IPS DF 19.7 (cell line): ENCODE results near the gene LRRC4.

Experiments used
- DNase-seq: peaks from one replicate; pipeline ENCODE4 v3.0.0-alpha.2; 2013; ENCODE audit warnings: low read depth, low spot score

The LRRC4 gene

GRCh38 chr7:128059143-128059988 is 28.1 kb upstream of the LRRC4 start:
- DNase-seq = no peak

- DNase-seq = no peak
Measured at GRCh38 chr7:128057909-128058308, 26.7 kb upstream of the LRRC4 start.

DNA sequence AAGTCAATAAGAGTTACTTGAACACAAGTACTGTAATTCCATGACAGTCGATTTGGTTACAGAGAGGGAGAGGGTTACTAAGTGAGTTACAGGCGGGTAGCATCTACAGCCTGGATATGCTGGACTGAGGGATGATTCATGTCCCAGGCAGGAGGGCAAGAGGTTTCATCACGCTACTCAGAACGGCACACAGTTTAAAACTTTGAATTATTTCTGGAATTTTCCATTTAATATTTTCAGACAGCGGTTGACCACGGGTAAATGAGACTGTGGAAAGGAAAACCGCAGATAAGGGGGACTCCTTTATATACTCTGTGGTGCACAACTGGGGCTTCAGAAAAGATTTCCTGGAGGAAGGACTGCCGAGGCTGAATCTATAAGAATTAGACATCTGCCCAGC is 25.7 kb upstream of the LRRC4 start:
- no peak for DNase-seq

DNA sequence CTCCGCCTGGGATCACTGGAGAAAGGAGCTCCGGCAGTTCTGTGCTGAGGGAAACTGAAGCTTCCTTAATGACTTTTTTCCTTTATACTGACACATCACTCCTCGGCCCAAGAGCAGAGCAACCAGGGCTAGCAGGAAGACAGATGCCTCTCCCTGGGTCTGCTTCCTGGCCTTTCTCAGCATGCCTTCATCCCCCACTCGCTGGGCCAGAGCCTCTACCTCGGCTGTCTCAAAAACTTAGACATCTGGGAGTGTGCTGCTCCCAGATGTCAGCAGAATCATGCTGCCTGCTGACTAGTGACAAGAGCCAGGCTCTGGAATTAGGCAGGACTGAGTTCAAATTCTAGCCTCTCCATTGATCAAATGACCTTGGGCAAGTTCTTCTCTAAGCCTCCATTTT is 24.4 kb upstream of the LRRC4 start:
- DNase-seq = no peak

DNA sequence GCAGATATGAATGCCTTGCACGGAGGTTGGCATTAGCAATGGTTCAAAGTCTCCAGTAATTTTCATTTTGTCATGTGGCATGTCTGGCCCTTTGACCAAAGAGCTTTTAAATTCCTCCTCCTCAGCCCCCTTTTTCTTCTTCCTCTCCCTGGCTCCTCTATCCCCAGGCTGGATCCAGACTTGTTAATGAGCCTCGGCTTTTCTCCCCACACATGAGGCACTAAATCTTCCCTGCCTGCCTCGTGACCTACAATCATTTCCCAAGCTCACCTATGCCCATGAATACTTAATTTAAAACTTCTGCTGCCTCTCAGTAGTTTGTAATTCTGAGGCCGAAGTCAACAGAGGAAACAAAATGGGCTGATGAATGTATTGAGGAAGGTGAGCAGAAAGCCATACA is 23.3 kb upstream of the LRRC4 start:
- no peak for DNase-seq

DNA sequence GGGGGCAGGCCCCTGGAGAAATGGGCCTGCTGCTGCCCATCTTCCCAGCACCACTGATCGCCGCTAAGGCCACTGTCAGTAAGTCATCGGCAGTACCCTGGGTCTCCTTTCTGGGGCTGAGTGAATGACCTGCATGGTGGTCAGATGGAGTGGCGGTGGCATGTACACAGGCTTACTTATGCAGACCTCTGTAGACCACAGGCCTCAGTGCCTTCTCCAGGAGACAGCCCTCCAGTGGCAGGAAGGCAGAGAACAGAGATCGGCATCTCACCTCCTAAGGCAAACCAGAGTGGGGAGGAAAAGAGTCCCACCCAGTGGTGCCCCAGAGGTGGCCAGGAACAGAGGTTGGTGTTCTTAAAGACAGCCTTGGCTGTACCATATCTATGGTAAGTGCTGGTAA is 22.8 kb upstream of the LRRC4 start:
- no peak for DNase-seq

DNA sequence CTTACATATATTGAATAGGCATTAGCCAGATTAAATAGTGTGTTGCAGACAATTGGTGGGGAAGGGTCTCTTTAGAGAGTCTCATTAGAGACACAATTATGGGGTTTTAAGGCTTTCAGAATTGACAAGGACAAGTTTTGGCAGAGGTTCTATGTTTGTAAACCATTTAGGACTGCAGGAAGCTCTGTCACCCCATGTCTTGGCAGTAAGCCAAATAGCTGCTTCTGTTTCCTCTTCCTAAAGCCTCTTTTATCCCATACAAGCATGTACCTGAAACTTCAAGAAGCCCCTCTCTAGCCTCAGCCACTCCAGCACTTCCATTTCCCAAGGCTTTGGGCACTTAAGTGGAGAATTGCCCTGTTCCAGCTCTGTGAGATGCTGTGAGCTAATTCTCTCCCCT is 21.8 kb upstream of the LRRC4 start:
- DNase-seq = no peak

GRCh38 chr7:128052404-128052803 is 21.2 kb upstream of the LRRC4 start:
- no peak for DNase-seq

- DNase-seq = no peak
Measured at GRCh38 chr7:128045766-128046165, 14.5 kb upstream of the LRRC4 start.

DNA sequence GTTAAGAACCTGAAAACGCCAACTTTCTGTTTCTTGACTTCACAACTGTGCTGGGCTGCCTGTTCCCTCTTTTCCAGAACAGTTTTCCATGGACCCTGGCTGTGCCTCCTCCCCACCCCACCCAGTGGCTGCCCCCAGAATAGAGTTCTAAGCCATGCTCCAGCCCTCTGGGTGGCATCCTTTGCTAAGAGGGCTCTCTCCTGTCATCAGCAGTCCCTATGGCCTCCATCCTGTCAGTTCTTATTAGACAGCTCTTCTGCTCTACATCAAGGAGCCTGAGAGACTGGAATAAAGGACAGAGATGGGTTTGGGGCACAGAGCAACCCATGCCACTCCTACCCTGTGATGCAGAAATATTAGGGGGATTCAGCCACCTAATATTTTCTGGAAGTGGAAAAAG is 13.9 kb upstream of the LRRC4 start:
- no peak for DNase-seq

GRCh38 chr7:128044064-128044463 is 12.8 kb upstream of the LRRC4 start:
- no peak for DNase-seq

- no peak for DNase-seq
Measured at GRCh38 chr7:128042012-128042411, 10.8 kb upstream of the LRRC4 start.

DNA sequence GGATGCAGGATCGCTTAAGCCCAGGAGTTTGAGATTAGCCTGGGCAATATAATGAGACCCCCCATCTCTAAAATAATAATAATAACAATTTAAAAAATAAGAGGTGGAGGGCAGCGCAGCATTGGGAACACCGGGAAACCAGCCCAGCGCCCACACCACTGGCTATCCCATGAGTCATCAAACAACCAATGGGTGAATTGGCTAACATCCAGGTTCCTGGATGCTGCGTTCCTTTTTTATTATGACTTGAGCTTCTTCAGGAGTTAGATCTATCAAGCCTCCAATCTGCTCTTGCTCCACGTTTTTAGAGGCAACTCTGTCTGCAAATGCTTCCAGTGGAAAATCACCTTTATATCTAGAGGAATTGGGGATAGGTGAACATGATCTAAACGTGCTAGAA is 10.0 kb upstream of the LRRC4 start:
- no peak for DNase-seq

DNA sequence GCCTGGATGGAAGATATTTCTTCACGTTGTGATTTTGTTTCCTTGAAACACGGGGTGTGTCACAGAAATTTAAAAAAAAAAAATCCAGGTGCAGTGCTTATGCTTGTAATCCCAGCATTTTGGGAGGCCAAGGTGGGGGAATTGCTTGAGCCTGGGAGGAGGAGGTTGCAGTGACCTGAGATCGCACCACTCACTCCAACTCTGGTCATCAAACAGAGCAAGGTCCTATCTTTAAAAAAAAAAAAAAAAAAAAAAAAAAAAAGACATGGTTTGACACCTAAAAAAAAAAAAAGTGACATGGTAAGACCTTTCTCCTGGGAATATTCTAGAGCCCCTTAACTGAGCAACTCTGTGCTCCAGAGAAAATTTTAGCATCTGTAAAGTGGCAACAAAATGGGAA is 9.0 kb upstream of the LRRC4 start:
- DNase-seq = no peak

DNA sequence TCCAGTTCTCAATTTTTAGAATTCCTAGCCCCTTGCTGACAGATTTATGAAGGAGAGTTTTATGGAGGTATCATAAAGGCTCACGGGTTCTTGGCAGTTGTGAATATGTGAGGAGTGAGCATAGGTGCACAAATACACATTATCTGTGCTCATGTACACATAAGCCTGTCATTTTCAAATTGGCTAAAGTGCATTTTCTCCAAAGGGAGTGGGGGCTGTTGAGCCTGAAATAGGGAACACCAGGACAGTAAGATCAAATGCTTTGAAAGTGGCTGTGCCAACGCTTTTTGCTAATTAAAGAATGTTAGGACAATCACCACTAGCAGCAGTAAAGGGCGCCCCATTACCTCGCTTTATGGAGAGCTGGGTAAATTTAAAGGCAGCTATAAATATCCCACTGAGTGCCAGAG is 8.3 kb upstream of the LRRC4 start:
- no peak for DNase-seq

DNA sequence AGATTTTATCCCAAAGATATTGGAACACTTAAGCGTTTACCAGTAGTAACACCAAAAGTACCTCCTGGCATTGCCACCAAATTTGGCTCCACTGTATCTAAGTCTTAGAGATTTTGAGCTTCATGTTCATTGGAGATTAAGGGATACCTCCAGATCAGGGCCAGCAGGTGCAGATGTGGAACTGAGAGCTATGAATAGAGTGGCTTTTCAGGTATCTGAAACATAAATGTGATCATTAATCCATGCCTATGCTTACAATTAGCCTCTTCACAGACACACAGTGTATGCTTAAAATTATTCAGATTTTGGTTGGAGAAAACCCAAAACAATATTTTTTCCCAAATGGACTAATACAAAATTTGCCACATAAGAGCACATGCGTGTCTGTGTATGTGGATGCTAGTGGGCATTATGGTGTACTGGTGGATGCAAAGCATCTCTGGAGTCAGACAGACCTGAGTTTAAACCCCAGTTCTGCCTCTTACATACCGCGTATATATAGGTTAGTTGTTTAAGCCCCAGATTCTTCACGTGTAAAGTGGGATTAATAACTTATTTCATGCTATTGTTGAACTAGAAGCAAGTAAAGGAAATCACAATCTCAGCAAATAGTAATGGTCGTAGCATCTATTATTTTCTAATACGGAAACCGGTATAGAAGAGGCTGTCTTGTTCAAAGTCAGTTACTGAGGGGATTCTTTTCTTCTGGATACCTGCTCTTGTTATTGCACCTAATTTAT is 6.8 kb upstream of the LRRC4 start:
- DNase-seq = no peak

DNA sequence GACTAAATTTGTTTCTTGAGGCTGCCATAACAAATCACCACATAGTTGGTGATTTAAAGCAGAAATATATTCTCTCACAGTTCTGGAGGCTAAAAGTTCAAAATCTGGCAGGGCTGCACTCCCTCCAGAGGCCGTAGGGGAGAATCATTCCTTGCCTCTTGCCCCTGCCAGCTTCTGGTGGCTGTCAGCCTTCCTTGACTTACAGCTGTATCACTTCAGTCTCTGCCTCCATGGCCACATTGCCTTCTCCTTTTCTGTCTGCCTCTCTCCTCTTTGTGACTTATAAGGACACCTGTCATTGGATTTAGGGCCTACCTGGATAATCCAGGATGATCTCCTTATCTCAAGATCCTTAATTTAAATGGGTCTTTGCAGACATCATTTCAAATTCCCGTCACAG is 5.8 kb upstream of the LRRC4 start:
- no peak for DNase-seq

GRCh38 chr7:128036226-128036940 is 5.1 kb upstream of the LRRC4 start:
- DNase-seq = no peak

DNA sequence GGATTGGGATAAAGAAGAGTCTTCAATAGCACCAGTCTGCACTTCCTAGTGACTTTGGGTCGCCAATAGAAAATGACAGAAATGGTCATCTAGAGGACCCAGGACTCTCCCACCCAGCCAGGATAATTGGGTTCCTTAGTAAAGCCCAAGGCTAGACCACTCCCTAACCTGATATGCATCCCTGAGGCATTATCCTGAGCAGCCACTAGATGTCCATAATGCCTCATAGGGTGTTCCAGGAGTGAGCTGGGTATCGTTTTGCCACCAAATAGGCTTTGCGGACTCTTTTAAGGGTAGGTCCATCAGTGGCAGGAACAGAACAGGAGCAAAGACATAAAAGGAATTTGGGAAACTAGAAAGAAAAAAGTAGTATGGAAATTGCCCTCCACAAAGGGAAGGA is 4.5 kb upstream of the LRRC4 start:
- DNase-seq = no peak

GRCh38 chr7:128034825-128035224 is 3.6 kb upstream of the LRRC4 start:
- no peak for DNase-seq

GRCh38 chr7:128033246-128033645 is 2.0 kb upstream of the LRRC4 start:
- DNase-seq = no peak

- no peak for DNase-seq
Measured at GRCh38 chr7:128032605-128033235, 1.5 kb upstream of the LRRC4 start.
